Stimulated activated CD4-positive, alpha-beta T cell treated with anti-CD3 and anti-CD28 coated beads, TNF-alpha, amount 100 ng/mL, for 4 hours (primary cell): ENCODE data around the gene FBRS.
"Not testable (repeated sequence)": the region's sequence is repeated elsewhere in the genome, so short reads cannot be mapped to it uniquely, and the experiment has no call there.

Experiments
- DNase-seq, 3 experiments: peaks; one replicate each; pipeline ENCODE4 v3.0.0-alpha.2; 2020; ENCODE audit warnings: low read depth in 3 of 3

FBRS gene

GRCh38 chr16:30698139-30698815 is 40.0 kb downstream of the FBRS start:
- DNase-seq, result peak; percentile 96 to 99 (median 98)

GRCh38 chr16:30698816-30699614 is 40.8 kb downstream of the FBRS start, which contains the start of gene SRCAP:
Gene SRCAP (plus strand): TSS chr16:30699171. CDS start chr16:30700825, 1,654 bp downstream.
- peak; percentile 77 to 82 (median 80) for DNase-seq

GRCh38 chr16:30699615-30700099 is 41.4 kb downstream of the FBRS start:
- no peak for DNase-seq

GRCh38 chr16:30700491-30700890 is 42.3 kb downstream of the FBRS start:
- no peak for DNase-seq

GRCh38 chr16:30700971-30701370 is 42.7 kb downstream of the FBRS start:
- DNase-seq, result no peak

GRCh38 chr16:30703071-30703470 is 44.8 kb downstream of the FBRS start:
- DNase-seq, result not testable (repeated sequence)

- DNase-seq, result no peak
These were observed 45.7 kb downstream of the FBRS start for GRCh38 chr16:30703971-30704370.

GRCh38 chr16:30706046-30706445 is 47.8 kb downstream of the FBRS start:
- DNase-seq, result no peak

- no peak for DNase-seq
These were observed 52.7 kb downstream of the FBRS start for GRCh38 chr16:30710971-30711370.

- no peak for DNase-seq
These were observed 53.5 kb downstream of the FBRS start for GRCh38 chr16:30711712-30712111.

GRCh38 chr16:30715750-30716445 is 57.7 kb downstream of the FBRS start:
- DNase-seq, result peak in 1 of 3 experiments; percentile 17

GRCh38 chr16:30720086-30720485 is 61.9 kb downstream of the FBRS start:
- no peak for DNase-seq
